ENCODE results near the gene CCL28. TPM values are rescaled to one million over a fixed set of nuclear protein-coding genes. Genes with fewer than 3 reads are reported as not detected.

Gene CCL28
- total RNA-seq, 2 experiments from 2014 or later = not detected

- POLR2A ChIA-PET = interaction anchor here (1.2 kb wide), 1 partner anchor 23 kb away, joined by 3 read pairs; no protein-coding TSS in a partner anchor
These were observed 20.5 kb upstream of the CCL28 start for GRCh38 chr5:43432486-43433375.

GRCh38 chr5:43429706-43430105 lies 17.5 kb upstream of the CCL28 start:
- POLR2A ChIA-PET = interaction anchor here (0.6 kb wide), 1 partner anchor 54 kb away, joined by 3 read pairs; no protein-coding TSS in a partner anchor
- Histone ChIP-seq H2AFZ (ENCODE audit: low read length) (no peak overlapping the region), H3K9me2 (ENCODE audit: insufficient read depth, low read length) (no peaks in the 10 kb centered on the region), H3K27ac (ENCODE audit: low read depth, low read length, poor library complexity, severe bottlenecking) (no peak overlapping the region), H3K4me3 (ENCODE audit: low read depth, low read length, poor library complexity, severe bottlenecking) (no peak overlapping the region), H3K4me1 (ENCODE audit: insufficient read depth, low read length, poor library complexity, severe bottlenecking) (no peaks in the 10 kb centered on the region), H3K36me3 (ENCODE audit: insufficient read depth, low read length) (no peaks in the 10 kb centered on the region), H4K20me1 (ENCODE audit: insufficient read depth, low read length) (no peaks in the 10 kb centered on the region), H3K9me3 (ENCODE audit: low read length) (no peaks in the 10 kb centered on the region), H3K4me2 (ENCODE audit: low read length) (no peak overlapping the region), H3K79me2 (ENCODE audit: insufficient read depth, low read depth, low read length) (no peaks in the 10 kb centered on the region)
- no peak for DNase-seq (ENCODE audit: low spot score)
- TF ChIP-seq EZH2phosphoT487 (IDR thresholded peaks at IDR 0.05; ENCODE audit: borderline replicate concordance, low read depth, low read length) = no peak
- TF ChIP-seq, protein P1, sequence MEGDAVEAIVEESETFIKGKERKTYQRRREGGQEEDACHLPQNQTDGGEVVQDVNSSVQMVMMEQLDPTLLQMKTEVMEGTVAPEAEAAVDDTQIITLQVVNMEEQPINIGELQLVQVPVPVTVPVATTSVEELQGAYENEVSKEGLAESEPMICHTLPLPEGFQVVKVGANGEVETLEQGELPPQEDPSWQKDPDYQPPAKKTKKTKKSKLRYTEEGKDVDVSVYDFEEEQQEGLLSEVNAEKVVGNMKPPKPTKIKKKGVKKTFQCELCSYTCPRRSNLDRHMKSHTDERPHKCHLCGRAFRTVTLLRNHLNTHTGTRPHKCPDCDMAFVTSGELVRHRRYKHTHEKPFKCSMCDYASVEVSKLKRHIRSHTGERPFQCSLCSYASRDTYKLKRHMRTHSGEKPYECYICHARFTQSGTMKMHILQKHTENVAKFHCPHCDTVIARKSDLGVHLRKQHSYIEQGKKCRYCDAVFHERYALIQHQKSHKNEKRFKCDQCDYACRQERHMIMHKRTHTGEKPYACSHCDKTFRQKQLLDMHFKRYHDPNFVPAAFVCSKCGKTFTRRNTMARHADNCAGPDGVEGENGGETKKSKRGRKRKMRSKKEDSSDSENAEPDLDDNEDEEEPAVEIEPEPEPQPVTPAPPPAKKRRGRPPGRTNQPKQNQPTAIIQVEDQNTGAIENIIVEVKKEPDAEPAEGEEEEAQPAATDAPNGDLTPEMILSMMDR (conservative IDR thresholded peaks at IDR 0.05; ENCODE audit: low read length) = no peak
- intact Hi-C loops (cut with micrococcal nuclease; ENCODE audit: unreplicated experiment) = no loop called here
- CTCF ChIA-PET (ENCODE audit: unreplicated experiment) = no interaction called here
- no TSS peak for BruUV-seq (replicated peaks)

More at GRCh38 chr5:43432486-43433375, 20.5 kb upstream of the CCL28 start:
- no peak for DNase-seq (ENCODE audit: low spot score)
- TF ChIP-seq, protein P1 (conservative IDR thresholded peaks at IDR 0.05; ENCODE audit: low read length) = no peak
- no peak for TF ChIP-seq EZH2phosphoT487 (IDR thresholded peaks at IDR 0.05; ENCODE audit: borderline replicate concordance, low read depth, low read length)
- CTCF ChIA-PET (ENCODE audit: unreplicated experiment) = no interaction called here
- Histone ChIP-seq H3K4me1 (ENCODE audit: insufficient read depth, low read length, poor library complexity, severe bottlenecking) (no peaks in the 10 kb centered on the region), H3K27ac (ENCODE audit: low read depth, low read length, poor library complexity, severe bottlenecking) (no peak overlapping the region), H3K9me3 (ENCODE audit: low read length) (no peaks in the 10 kb centered on the region), H3K36me3 (ENCODE audit: insufficient read depth, low read length) (no peaks in the 10 kb centered on the region), H3K9me2 (ENCODE audit: insufficient read depth, low read length) (no peaks in the 10 kb centered on the region), H4K20me1 (ENCODE audit: insufficient read depth, low read length) (no peaks in the 10 kb centered on the region), H2AFZ (ENCODE audit: low read length) (no peak overlapping the region), H3K4me2 (ENCODE audit: low read length) (no peak overlapping the region), H3K4me3 (ENCODE audit: low read depth, low read length, poor library complexity, severe bottlenecking) (no peak overlapping the region), H3K79me2 (ENCODE audit: insufficient read depth, low read depth, low read length) (no peaks in the 10 kb centered on the region)
- intact Hi-C loops (cut with micrococcal nuclease; ENCODE audit: unreplicated experiment) = no loop called here
- BruUV-seq (replicated peaks) = no TSS peak

DNA sequence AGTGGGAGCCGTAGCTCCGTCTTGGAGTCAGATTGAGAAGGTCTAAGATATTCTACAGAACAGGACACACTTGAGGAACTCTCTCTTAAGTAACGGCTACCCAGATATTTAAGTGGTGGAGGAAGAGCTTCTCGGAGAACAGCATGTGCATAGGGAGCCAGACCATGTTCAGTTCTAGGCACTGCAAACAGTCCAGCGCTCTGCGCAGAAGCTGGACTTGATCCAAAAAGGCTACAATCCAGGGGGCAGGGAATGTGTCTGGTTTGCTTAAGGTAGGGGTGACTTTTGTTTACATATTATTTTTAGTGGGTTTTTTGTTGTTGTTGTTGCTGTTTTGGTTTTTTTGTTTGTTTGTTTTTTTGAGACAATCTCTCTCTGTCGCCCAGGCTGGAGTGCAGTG lies 16.8 kb upstream of the CCL28 start:
- no peaks in the 10 kb centered on the region for H3K79me2 ChIP-seq (ENCODE audit: insufficient read depth, low read depth, low read length)
- intact Hi-C loops (cut with micrococcal nuclease; ENCODE audit: unreplicated experiment) = no loop called here
- no peaks in the 10 kb centered on the region for H3K9me2 ChIP-seq (ENCODE audit: insufficient read depth, low read length)
- TF ChIP-seq, protein P1 (conservative IDR thresholded peaks at IDR 0.05; ENCODE audit: low read length) = no peak
- no peak for TF ChIP-seq EZH2phosphoT487 (IDR thresholded peaks at IDR 0.05; ENCODE audit: borderline replicate concordance, low read depth, low read length)
- H3K4me1 ChIP-seq (ENCODE audit: insufficient read depth, low read length, poor library complexity, severe bottlenecking) = no peaks in the 10 kb centered on the region
- ChIA-PET POLR2A (interaction anchor here (0.6 kb wide), 1 partner anchor 54 kb away, joined by 3 read pairs; no protein-coding TSS in a partner anchor), CTCF (ENCODE audit: unreplicated experiment) (no interaction called here)
- H3K36me3 ChIP-seq (ENCODE audit: insufficient read depth, low read length) = no peaks in the 10 kb centered on the region
- H3K9me3 ChIP-seq (ENCODE audit: low read length) = no peaks in the 10 kb centered on the region
- H4K20me1 ChIP-seq (ENCODE audit: insufficient read depth, low read length) = no peaks in the 10 kb centered on the region
- no peak overlapping the region for H3K27ac ChIP-seq (ENCODE audit: low read depth, low read length, poor library complexity, severe bottlenecking)
- no peak overlapping the region for H3K4me2 ChIP-seq (ENCODE audit: low read length)
- no TSS peak for BruUV-seq (replicated peaks)
- H3K4me3 ChIP-seq (ENCODE audit: low read depth, low read length, poor library complexity, severe bottlenecking) = no peak overlapping the region
- H2AFZ ChIP-seq (ENCODE audit: low read length) = no peak overlapping the region
- DNase-seq (ENCODE audit: low spot score) = no peak
